ENCODE results near the gene TSC2. TPM values are rescaled to one million over a fixed set of nuclear protein-coding genes. Genes with fewer than 3 reads are reported as not detected.

Gene TSC2
- total RNA-seq, 1 experiment from 2014 or later: 31.2 TPM

- no peak for DNase-seq (ENCODE audit: low read depth)
Observed at GRCh38 chr16:2070576-2071453, 23.0 kb downstream of the TSC2 start.

GRCh38 chr16:2071454-2072202 is 23.8 kb downstream of the TSC2 start:
- DNase-seq (ENCODE audit: low read depth): no peak

DNA sequence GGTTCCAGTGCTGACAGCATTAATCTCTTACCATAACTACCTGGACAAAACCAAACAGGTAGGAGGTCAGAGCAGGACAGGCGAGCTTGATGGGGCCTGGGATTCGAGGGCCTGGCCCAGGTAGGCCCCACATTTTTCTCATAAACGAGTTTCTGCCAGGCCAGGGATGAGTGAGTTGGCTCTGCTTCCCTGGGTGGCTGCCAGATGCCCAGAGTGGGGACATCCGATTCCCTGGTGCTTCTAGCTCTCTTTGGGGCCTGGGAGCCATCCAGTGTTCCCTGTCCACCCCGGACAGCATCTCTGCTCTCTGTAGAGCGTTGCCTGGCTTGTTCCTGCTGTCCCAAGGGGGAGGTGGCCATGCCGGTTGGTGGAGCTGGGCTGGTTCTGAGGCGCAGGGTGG is 25.1 kb downstream of the TSC2 start:
- DNase-seq (ENCODE audit: low read depth): no peak

DNA sequence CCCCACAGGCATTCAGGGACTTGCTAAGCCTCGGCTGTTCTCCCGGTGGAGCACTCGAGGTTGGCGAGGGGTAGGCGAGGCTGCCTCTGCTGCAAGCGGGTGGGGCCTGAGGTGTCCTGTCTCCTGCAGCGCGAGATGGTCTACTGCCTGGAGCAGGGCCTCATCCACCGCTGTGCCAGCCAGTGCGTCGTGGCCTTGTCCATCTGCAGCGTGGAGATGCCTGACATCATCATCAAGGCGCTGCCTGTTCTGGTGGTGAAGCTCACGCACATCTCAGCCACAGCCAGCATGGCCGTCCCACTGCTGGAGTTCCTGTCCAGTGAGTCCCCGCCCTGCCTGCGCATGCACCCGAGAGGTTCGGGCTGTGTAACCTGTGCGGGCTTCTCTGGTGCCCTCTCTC is 26.3 kb downstream of the TSC2 start:
- no peak for DNase-seq (ENCODE audit: low read depth)

- no peak for DNase-seq (ENCODE audit: low read depth)
Observed at GRCh38 chr16:2075631-2076030, 27.8 kb downstream of the TSC2 start.

GRCh38 chr16:2076072-2076865 is 28.5 kb downstream of the TSC2 start:
- DNase-seq (ENCODE audit: low read depth): no peak

DNA sequence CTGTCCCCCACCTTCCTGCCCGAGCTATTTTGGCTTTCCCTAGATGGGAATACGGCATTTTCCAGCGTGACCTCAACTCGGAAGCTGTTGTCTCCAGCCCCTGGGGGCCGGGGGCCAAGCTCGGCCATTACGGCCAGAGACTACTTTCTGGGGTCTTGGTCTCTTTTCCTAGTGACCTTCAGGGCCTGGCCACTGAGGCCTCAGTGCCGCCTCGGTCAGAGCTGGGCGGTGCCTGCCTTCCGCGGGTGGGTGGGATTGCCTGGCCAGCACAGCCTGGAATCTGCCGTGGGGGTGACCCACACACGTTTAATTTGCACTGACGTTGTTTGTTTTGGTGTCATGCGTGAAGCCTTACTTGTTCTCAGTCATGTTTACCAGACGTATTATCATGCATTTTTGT is 29.2 kb downstream of the TSC2 start:
- DNase-seq (ENCODE audit: low read depth): no peak

DNA sequence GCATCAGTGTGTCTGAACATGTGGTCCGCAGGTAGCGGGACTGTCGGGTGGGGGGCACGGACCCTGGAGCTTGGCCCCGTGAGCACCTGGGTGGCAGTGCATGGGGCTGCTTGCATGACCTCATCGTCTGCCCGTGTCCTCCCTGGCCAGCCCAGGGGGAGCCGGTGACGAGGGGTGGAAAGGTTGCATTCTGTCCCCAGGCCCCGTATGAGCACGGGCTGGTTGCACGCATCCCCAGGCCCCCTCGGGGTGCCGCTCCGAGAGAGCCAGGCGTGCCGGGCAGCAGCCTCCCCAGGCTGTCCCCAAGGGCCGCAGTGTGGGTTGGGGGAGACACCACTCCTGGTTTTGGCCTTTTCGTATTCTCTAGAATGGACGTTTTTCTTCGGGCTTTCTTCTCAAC is 29.9 kb downstream of the TSC2 start:
- no peak for DNase-seq (ENCODE audit: low read depth)

- DNase-seq (ENCODE audit: low read depth): no peak
Observed at GRCh38 chr16:2078096-2078495, 30.3 kb downstream of the TSC2 start.

DNA sequence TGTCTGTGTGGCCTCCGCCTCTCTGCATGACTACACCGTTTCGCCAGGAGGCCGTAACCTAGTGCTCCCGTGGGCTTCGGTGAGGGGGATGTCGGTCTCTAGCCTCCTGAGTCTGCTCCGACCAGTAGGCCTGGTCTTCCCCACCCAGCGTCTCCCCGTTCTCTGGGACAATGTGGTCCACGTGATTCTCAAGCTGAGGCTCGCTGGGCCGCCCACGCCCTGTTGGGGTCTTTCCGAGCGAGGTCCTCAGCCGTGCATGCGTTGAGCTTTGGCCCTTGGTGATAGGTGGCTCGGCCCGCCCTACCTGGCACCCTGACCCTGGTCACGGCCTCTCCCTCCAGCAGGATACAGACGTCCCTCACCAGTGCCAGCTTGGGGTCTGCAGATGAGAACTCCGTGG is 30.9 kb downstream of the TSC2 start:
- no peak for DNase-seq (ENCODE audit: low read depth)

DNA sequence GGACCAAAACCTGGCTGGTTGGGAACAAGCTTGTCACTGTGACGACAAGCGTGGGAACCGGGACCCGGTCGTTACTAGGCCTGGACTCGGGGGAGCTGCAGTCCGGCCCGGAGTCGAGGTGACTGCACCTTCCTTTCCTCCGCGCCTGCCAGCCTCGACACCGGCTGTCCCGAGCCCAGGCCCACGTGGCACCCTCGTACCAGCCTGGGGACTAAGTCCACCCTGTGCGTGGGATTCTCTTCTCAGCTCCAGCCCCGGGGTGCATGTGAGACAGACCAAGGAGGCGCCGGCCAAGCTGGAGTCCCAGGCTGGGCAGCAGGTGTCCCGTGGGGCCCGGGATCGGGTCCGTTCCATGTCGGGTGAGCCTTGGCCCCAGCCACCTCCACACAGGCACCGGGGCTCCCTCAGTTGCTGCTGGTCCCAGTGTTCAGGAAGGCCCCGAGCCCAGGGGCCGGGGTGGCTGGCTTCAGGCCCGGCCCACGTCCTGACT is 31.6 kb downstream of the TSC2 start:
- DNase-seq (ENCODE audit: low read depth): no peak

DNA sequence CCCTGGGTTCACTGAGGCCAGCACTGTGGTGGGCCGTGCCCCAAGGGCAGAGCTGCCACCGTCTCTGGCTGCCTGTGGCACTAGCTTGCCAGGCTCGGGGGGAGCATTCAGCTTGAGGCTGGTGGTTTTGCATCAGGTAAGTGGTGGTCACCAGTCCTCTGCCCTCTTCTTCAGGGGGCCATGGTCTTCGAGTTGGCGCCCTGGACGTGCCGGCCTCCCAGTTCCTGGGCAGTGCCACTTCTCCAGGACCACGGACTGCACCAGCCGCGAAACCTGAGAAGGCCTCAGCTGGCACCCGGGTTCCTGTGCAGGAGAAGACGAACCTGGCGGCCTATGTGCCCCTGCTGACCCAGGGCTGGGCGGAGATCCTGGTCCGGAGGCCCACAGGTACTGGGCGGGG is 32.2 kb downstream of the TSC2 start:
- no peak for DNase-seq (ENCODE audit: low read depth)

GRCh38 chr16:2081201-2082084 is 33.7 kb downstream of the TSC2 start:
- DNase-seq (ENCODE audit: low read depth): no peak

GRCh38 chr16:2082171-2082982 is 34.6 kb downstream of the TSC2 start:
- no peak for DNase-seq (ENCODE audit: low read depth)

DNA sequence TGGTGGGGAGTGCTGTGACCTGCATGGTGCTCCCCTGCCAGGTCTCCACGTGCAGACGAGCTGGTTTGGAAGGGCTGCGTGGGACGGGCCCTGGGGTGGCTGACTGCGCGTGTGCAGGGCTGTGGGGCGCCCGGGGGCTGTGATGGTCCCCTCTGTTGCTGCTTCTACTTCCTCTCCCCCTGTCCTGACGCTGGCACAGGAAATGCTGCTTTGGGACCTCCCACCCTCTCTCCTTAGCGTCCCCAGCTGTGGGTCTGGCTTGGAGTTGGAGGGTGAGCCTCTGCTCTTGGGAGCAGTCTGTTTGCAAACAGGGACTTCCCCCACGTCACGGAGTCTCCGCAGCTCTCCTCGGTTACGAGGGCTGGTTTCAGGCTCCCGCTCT is 35.2 kb downstream of the TSC2 start:
- DNase-seq (ENCODE audit: low read depth): no peak

GRCh38 chr16:2083409-2083808 is 35.6 kb downstream of the TSC2 start:
- DNase-seq (ENCODE audit: low read depth): no peak

DNA sequence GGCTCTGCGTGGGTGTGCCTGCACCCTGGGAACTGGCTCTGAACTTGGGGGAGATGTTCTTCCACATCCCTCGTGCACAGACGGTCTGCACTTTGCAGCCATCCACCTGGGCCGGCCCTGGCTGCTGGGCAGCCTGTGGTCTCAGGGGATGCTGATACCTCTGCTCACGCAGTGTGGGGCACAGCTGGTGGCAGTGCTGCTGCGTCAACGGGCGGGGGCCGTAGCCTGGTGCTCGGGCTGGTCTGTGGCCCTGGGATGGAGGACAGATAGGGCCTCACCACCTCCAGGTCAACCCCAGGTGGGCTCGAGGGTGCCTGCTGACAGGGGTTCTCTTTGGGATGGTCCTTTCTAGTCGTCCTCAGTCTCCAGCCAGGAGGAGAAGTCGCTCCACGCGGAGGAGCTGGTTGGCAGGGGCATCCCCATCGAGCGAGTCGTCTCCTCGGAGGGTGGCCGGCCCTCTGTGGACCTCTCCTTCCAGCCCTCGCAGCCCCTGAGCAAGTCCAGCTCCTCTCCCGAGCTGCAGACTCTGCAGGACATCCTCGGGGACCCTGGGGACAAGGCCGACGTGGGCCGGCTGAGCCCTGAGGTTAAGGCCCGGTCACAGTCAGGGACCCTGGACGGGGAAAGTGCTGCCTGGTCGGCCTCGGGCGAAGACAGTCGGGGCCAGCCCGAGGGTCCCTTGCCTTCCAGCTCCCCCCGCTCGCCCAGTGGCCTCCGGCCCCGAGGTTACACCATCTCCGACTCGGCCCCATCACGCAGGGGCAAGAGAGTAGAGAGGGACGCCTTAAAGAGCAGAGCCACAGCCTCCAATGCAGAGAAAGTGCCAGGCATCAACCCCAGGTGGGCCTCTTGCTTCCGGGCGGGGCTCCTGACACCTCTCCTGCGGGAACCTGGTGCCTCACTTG is 36.3 kb downstream of the TSC2 start:
- no peak for DNase-seq (ENCODE audit: low read depth)

DNA sequence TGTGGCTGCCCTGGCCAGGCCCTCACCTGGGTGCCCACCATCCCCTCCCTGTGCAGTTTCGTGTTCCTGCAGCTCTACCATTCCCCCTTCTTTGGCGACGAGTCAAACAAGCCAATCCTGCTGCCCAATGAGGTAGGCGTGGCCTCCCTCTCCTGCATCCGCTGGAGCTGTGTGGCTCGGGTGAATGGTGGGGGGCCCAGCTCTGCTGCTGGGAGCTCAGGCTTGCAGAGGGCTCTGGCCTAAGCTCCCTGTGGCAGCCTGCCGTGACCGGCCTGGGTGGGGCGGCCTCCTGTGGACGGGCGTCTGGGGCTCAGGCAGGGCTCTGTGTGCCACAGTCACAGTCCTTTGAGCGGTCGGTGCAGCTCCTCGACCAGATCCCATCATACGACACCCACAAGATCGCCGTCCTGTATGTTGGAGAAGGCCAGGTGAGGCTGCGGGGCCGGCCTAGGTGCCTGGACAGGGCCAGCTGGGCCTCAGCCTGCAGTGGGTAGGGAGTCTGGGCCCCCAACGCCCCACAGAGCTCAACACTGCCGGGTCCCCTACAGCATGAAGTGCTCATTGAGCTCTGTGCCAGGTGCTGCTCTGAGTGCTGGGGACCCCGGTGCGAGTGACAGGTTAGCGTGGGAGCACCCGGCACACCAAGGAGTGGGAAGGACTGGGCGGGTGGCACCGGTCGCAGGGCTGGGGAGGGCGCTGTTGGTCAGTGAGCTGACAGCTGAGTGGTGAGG is 37.3 kb downstream of the TSC2 start:
- DNase-seq (ENCODE audit: low read depth): no peak

- DNase-seq (ENCODE audit: low read depth): no peak
Observed at GRCh38 chr16:2085669-2086068, 37.9 kb downstream of the TSC2 start.

Measured in M059J (cell line).